GM19238 (cell line): ENCODE results near the gene VAPA.

ENCODE experiments used
- DNase-seq: peaks from one replicate; pipeline ENCODE4 v3.0.0; 2011; ENCODE audit warnings: low spot score; ENCODE audit not compliant: insufficient read length

Gene VAPA

GRCh38 chr18:9933865-9934264, 20.0 kb downstream of the VAPA start:
- no peak for DNase-seq

- DNase-seq, result no peak
These were observed 20.5 kb downstream of the VAPA start for GRCh38 chr18:9934274-9934673.

DNA sequence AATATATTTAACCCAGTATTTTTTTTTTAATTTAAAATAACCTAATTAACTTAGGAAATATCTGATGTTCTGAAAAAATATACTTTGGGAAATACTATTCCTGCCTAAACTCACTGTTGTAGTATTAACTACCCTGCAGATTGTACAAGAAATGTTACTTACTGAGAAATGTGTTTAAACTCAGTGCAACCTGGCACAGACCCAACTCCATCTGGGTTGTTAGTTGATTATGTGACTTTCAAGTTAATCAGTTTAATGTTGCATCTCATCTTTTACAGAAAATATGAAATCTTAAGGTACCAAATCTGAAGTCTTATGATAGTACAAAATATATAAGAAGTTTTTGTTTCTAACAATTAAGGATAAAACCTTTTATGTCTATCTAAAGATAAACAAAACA, 27.3 kb downstream of the VAPA start:
- no peak for DNase-seq

GRCh38 chr18:9941660-9942059, 27.8 kb downstream of the VAPA start:
- no peak for DNase-seq

DNA sequence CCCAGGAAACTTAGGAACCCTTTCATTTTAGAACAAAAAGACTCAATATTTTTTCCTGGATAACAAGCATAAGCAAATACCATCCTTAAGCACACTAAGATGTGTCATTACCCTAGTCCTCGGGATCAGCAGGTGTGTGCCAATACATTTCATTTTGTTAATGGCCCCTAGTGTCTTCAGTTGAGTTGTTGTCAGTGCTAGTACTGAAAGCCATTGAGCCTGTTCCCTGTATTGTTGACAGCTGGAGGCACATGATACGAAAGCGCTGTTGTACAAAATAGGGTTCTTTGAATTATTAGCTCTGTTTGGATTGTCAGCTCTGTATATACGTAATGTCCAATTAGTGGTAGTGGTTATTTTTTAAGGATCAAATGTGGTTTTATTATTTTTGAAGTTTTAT, 29.5 kb downstream of the VAPA start:
- DNase-seq, result no peak

- DNase-seq, result no peak
These were observed 31.0 kb downstream of the VAPA start for GRCh38 chr18:9944805-9945204.

GRCh38 chr18:9946831-9947230, 33.0 kb downstream of the VAPA start:
- no peak for DNase-seq

GRCh38 chr18:9947248-9947647, 33.4 kb downstream of the VAPA start:
- DNase-seq, result no peak

GRCh38 chr18:9949315-9949714, 35.5 kb downstream of the VAPA start:
- no peak for DNase-seq

GRCh38 chr18:9949861-9950260, 36.0 kb downstream of the VAPA start:
- DNase-seq, result no peak

GRCh38 chr18:9950289-9951016, 36.6 kb downstream of the VAPA start:
- no peak for DNase-seq

DNA sequence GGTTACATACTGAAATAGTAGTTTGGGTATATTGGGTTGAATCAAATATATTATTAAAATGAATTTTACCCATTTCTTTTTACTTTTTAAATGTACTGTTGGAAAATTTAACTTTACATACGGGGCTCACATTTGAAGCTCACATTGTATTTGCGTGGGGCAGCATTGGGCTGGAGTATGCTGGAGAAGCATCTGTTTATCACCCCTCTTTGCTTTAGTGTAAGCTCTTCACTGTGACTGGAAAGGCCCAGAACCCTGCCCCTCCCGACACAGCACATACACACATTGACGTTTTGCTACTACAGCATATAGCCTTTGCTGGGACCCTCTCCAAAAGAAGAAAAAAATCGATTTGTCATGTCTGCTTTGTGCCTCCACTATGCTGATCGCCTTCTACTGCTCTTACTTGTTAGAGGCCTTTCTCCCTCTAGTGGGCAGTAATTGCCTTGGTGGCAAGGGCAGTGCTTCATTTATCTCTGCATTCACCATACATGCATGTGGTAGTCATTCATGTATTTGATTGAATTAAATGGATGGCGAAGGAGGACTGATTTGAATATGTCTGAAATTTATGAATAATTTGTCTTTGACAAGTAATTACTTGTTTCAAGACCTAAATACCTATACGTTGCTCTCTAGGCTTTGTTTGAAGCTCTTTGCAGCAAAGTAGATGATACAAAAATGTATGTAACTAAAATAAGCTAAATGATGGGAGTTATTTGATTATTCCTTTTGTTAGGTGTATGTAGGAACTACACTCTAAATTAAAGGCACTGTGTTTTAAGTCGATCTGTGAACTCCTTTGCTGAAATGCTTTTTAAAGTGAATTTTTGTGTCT, 37.4 kb downstream of the VAPA start:
- DNase-seq, result no peak

GRCh38 chr18:9952633-9953416, 39.0 kb downstream of the VAPA start:
- no peak for DNase-seq

GRCh38 chr18:9958861-9959399, 45.1 kb downstream of the VAPA start:
- DNase-seq, result no peak

- DNase-seq, result no peak
These were observed 45.7 kb downstream of the VAPA start for GRCh38 chr18:9959564-9959963.

DNA sequence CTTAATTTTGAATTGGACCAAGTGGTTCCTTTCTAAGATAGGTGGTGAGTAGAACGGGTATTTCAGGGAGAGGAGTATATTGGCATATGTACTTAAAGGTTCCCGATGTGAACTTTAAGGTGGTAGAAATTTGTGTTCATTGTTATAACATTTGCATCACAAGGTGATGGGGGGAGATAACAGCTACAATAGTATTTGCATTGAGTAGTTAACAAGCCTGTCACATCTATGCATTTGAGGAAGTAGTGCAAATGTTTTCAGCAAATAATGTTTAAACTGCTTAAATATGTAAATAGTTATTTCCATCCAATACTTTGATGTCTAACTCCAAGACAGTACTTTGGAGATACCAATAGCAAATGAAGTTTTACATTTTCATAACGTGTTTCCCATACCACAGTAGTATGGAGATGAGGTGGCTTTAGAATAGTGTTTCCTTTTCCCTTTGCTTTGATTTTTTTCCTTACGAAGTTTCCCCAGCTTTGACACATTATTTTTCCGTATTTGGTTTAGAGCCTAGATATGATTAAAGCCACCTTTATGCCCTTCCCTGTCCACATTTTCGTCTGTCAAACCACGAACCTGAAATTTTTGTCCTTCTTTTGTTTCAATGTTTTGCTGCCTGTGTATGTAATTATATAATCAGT, 46.6 kb downstream of the VAPA start:
- no peak for DNase-seq

- DNase-seq, result no peak
These were observed 47.2 kb downstream of the VAPA start for GRCh38 chr18:9961041-9961440.

DNA sequence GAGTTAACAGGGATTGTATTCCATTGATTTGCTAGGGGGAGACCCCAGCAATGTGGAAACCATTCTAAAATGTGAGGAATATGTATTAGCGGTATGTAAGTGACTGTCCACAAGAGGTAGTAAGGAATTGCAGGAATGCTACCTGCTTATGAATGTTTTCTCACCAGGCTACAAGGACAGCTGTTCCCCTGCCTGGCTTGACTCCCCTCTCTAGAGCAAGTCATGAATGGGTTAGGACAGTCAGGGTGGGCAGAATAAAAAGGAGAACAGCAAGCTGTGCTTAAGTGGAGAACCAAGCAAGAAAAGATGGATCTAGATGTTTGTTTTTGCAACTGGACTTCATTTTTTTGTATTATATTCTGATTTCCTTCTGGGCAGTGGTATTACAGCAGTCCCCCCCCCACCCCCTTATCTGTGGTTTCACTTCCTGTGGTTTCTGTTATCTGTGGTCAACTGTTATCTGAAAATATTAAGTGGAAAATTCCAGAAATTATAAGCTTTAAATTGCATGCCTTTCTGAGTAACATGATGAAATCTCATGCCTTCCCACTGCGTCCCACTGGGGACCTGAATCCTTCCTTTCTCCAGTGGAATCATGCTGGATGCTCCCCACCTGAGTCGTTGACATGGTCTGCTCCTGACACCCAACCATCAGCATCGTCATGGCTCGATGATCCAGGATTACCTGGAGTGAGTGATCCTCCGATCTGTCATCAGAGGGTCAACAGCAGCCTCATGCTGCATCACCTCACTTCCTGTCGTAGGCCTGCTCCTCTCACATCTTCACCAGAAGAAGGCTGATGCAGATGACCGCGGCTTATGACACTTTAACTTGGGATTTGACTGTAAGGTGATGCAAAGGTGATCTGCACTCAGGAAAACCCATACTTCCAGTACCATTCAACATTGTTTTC, 52.2 kb downstream of the VAPA start:
- no peak for DNase-seq

GRCh38 chr18:9968081-9968848, 54.4 kb downstream of the VAPA start:
- DNase-seq, result no peak
